D721Med (cell line): ENCODE measurements around the gene C5orf22.

Source experiments
- DNase-seq: peaks from one replicate; pipeline ENCODE4 v3.0.0; 2011; ENCODE audit warnings: low spot score; ENCODE audit not compliant: insufficient read length
- FAIRE-seq: peaks from 2 replicates; lab custom pipeline; 2011; peaks lifted over from hg19 to GRCh38; lab: Jason Lieb, UNC
- TF ChIP-seq, protein P1 (sequence below): IDR thresholded peaks from 2 replicates; pipeline ENCODE4 v1.5.1; 2012; ENCODE audit warnings: mild to moderate bottlenecking, control low read depth; ENCODE audit not compliant: insufficient read depth; ENCODE audit errors: missing control alignments

C5orf22 gene

DNA sequence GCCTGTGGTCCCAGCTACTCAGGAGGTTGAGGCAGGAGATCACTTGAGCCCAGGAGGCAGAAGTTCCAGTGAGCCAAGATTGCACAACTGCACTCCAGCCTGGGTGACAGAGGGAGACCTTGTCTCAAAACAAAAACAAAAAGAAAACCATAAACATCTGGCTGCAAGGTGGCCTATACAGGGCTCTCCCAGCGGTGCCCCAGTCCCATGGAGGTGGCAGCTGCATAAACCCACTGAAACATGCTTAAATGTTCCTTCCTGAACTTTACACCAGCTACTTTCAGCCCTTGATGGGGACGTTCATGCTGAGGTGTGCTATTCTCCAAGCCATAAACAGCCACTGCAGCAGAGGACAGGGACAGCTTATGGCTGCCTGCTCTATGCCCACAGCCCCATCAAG is 35.8 kb upstream of the C5orf22 start:
- DNase-seq, result no peak
- FAIRE-seq, result no peak

DNA sequence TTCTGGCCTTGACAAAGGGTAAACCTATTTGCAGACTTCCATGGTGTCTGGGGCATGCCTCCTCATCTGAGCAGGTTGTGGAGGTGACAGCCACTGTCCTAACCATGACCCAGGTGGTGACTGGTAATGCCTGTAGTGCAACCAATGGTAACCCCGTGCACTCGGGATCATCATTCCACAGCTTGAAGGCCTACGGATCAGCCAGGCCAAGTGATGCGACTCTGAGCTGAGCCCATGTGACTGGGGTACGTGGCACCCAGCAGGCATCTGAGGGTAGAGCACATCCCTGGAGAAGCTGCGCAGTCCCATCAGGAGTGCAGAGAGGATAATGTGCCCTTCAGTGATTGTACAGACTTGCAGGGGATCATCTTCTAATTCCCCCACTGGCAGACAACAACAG is 35.2 kb upstream of the C5orf22 start:
- DNase-seq (no peak), FAIRE-seq (no peak)
- TF ChIP-seq, protein P1, sequence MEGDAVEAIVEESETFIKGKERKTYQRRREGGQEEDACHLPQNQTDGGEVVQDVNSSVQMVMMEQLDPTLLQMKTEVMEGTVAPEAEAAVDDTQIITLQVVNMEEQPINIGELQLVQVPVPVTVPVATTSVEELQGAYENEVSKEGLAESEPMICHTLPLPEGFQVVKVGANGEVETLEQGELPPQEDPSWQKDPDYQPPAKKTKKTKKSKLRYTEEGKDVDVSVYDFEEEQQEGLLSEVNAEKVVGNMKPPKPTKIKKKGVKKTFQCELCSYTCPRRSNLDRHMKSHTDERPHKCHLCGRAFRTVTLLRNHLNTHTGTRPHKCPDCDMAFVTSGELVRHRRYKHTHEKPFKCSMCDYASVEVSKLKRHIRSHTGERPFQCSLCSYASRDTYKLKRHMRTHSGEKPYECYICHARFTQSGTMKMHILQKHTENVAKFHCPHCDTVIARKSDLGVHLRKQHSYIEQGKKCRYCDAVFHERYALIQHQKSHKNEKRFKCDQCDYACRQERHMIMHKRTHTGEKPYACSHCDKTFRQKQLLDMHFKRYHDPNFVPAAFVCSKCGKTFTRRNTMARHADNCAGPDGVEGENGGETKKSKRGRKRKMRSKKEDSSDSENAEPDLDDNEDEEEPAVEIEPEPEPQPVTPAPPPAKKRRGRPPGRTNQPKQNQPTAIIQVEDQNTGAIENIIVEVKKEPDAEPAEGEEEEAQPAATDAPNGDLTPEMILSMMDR, result no peak

More for the DNA sequence above, 35.8 kb upstream of the C5orf22 start:
- TF ChIP-seq, protein P1, result no peak

DNA sequence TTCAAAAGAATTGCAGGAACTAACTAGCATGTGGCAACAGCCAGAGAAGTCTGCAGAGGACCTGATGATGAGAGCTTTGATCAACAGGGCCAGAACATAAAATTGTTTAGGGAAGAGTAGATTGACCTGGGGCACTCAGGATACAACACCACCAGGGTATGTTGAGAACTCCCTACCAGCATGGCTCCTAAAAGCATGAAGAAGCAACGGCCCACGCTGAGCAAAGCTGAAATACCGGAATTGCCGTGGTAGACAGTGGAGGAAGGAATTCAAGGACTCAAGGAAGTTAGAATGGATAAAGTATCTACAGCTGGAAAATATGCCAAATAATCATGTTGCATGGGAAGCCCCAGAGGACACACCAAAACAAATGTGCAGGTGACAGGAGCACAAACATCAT is 31.8 kb upstream of the C5orf22 start:
- TF ChIP-seq, protein P1, result no peak
- no peak for DNase-seq
- no peak for FAIRE-seq

DNA sequence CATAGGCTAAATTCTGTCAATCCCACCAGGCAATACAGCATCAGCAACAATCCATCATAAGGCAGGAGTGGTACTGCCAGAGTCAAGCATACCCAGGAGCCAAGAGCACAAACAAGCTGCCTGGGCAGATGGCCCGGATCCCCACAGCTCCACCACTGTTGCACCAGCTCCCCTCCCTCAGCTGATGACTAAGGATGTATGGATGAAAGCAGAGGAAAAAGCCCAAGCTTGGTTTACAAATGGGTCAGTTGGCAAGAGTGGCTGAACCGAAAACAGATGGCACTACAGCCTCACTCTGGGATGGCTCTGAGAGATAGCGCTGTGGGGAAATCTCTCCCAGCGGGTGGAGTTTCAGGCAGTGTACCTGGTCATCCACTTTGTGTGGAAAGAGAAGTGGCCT is 29.6 kb upstream of the C5orf22 start:
- FAIRE-seq (no peak), DNase-seq (no peak)
- TF ChIP-seq, protein P1, result no peak

DNA sequence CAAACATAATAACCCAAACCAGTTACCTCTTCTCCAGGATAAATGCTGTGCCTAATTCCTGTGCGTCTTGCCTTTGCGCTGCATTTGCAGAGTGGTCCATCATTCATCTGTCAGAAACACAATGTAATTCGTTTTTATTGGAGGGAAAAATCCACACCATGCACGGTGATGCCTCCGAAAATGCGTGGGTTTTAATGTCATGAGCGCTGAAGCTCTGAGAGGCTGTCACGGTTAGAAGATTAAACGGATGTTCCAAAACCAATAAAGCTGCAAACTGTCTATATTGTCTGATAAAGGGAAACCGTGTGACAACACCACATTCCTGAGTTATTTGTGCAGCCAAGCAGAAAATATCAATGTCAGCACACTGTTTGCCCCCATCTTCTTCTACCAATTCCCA is 27.6 kb upstream of the C5orf22 start:
- TF ChIP-seq, protein P1, result no peak
- DNase-seq, result no peak
- FAIRE-seq, result no peak

DNA sequence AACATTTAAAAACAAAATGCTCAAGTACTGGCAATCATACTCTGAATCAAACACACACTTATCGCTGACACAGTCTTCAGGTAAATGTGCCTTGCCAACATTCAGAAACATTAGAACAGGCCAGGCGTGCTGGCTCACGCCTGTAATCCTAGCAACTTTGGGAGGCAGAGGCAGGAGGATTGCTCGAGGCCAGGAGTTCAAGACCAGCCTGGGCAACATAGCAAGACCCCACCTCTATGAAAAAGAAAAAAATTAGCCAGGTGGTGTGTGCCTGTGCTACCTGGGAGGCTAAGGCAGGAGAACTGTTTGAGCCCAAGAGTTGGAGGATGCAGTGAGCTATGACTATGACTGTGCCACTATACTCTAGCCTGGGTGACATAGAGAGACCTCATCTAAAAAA is 20.8 kb upstream of the C5orf22 start:
- FAIRE-seq (no peak), DNase-seq (no peak)
- TF ChIP-seq, protein P1, result no peak

DNA sequence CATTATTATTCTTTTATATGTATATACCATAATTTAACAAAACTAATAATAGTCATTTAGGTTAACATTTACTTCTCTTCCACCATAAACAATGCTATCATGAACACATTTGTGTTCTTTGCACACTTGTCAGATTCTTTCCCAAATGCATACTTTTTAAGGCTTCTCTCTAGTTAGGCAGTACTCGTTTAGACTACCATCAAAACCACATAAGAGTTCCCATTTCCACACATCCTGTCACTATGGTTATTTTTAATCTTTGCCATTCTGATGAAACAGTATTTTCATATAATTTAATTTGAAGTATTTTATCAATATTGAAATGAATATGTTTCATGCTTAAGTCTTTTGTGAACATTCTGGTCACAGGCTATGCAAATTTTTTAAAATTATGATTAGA is 15.3 kb upstream of the C5orf22 start:
- no peak for FAIRE-seq
- TF ChIP-seq, protein P1, result no peak
- no peak for DNase-seq
